NOMO-1 (cell line): ENCODE measurements around the gene PLCB1.
"Not testable (repeated sequence)": the region's sequence is repeated elsewhere in the genome, so short reads cannot be mapped to it uniquely, and the experiment has no call there.

ENCODE experiments used
- DNase-seq, 2 experiments: peaks; one replicate each; lab custom pipeline; 2025; ENCODE audit not compliant: unreplicated experiment in 2 of 2; lab: John Stamatoyannopoulos, UW

PLCB1 gene

DNA sequence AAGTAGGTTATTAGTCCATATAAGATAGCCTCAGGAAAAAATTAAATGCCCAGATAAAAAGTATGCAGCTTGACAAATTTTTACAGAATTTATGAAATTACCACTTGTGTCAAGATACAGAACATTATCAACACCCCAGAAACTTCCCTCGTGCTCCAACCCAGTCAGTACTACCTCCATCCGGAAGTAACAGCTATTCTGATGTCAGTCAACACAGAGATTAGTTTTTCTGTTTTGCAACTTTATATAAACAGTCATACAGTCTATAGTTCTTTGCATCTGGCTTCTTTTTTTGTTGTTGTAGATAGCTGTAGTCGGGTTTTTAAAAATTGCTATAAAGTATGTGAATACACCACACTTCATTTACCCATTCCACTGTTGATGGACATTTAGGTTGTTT is 721.1 kb downstream of the PLCB1 start:
- DNase-seq, result not testable (repeated sequence)

DNA sequence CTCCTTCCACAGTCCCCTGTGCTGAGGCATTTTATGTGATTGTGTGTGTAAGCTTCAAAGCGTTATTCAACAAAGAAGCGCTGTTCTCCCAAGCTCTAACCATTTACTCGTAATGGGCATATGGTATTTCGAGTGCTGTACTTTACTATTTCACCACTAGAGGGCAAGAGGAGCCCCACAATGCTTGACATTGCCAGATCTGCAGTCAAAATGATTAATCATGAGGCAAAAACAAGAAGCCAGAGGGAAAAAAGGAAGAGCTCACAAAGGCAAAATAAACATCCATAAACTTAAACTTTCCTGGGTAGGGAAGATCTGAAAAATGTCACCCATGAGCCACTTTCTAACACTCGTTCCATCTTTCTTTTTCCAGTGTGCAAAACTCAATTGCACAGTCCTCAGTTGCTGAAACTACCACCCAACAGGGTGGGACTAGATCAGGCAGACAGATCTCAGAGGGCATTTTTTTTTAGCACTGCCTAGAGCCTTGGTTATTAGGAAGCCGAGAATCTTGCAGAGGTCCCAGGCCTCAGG is 721.8 kb downstream of the PLCB1 start:
- peak; percentile 56 to 62 for DNase-seq

GRCh38 chr20:8854571-8854970 is 722.5 kb downstream of the PLCB1 start:
- no peak for DNase-seq

DNA sequence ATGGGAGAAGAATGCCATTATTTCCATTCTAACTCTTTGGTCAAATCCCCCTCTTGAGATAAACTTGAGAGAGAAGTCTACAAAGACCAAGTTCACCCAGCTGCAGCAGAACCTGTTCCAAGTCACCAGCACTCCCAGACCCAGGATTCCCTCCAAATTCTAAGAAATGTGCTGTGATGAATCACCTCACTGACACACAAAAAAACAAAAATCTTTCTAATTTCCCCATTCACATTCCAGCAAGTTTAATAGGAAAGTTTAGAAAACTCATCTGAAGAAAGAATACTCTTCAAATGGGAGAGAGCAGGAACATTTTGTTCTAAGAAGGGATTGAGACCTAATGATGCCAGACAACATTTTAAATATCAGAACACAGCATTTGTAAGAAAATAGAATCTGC is 723.2 kb downstream of the PLCB1 start:
- DNase-seq, result no peak

DNA sequence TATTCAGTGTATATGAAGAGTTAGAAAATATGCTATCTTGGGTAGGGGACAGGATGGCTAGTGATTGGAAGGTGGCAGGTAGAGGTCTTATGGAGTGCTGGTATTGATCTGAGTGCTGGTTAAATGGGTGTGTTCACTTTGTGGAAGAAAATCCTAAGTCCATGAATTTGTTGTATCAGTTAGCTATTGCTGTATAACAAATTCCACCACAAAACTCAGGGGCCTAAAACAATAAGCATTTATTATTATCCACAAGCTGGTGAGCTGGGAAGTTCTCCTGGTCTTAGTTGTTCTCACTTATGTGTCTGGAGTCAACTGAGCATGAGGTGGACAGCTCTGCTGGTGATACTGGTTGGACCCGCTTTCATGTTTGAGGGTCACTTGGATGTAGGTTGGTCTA is 724.6 kb downstream of the PLCB1 start:
- DNase-seq, result no peak

- no peak for DNase-seq
Observed at GRCh38 chr20:8858181-8858787, 726.2 kb downstream of the PLCB1 start.

DNA sequence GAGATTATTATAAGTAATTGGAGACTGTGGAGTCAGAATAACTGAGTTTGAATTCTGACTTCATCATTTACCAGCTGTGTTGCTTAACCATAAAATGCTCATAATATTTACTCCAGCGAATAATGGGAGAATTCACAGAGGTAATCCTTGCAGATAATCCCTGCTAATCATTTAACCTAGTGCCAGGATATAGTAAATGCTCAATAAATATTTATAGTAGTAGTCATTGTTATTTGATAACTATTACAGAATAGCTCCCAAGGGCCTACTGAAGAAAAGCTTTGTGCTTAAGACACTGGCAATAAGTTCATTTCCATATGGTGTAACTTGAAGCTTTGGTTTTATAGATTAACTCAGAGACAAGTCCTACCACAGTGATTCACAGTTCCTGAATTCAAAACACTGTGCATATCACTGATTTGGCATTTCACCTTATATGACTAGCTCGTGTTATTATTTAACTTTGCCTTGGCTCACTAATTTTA is 728.0 kb downstream of the PLCB1 start:
- no peak for DNase-seq

GRCh38 chr20:8862092-8862491 is 730.0 kb downstream of the PLCB1 start:
- DNase-seq, result no peak

DNA sequence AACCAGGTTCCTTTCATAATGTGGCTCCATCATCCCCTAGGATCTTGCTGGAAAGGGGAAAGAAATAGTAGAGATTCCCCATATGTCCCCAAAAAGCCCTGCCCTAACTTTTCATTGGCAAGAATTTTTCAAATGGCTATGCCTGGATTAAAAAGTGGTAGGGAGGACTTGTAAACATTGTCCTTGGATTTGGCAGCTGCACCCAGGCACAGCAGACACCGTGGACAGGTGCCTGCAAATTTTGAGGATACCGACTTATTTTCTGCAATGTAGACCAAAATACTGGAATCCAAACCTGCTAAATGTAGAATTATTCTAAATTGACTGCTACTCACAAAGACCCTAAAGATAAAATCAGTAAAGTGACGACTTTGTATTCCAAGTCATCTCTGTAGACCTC is 733.6 kb downstream of the PLCB1 start:
- no peak for DNase-seq

- DNase-seq, result no peak
Observed at GRCh38 chr20:8867038-8867740, 735.1 kb downstream of the PLCB1 start.

GRCh38 chr20:8870652-8871051 is 738.6 kb downstream of the PLCB1 start:
- no peak for DNase-seq

GRCh38 chr20:8874437-8874836 is 742.4 kb downstream of the PLCB1 start:
- DNase-seq, result no peak

GRCh38 chr20:8875586-8875985 is 743.5 kb downstream of the PLCB1 start:
- DNase-seq, result no peak

DNA sequence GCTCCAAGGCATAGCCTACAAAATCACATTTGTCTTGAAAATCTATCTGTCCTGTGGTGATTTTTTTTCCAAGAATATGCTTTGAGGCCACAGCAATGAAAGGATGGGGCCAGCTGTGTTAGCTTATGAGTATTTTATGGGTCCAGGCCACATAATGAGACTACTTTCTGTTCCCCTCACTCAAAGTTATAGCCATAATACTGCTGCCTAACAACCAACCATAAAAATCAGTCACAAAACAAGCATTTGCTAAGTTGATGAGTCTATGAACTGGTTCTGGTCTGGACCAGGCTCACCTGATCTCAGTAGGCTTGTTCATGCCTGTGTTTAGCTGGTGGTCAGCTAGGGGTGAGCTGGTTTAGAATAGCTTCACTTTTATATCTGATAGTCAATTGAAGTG is 744.3 kb downstream of the PLCB1 start:
- no peak for DNase-seq

DNA sequence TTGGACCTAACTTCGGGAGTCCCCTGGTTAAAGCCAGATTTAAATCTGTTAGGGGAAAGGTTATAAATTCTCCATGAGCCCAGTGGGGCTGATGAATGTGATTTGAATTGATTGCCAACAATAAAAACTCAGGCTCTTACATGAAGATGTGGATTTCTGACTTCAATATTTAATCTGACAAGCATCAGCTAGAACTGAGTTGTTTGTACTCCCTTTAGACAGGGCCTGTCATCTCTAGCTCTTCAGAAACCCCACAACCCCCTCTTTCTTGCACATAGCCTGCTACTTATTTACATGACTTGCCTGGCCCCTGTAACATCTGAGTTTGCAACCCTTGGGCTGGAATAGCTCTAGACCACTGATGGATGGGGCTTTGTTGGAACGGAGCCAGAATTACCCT is 745.2 kb downstream of the PLCB1 start:
- no peak for DNase-seq

DNA sequence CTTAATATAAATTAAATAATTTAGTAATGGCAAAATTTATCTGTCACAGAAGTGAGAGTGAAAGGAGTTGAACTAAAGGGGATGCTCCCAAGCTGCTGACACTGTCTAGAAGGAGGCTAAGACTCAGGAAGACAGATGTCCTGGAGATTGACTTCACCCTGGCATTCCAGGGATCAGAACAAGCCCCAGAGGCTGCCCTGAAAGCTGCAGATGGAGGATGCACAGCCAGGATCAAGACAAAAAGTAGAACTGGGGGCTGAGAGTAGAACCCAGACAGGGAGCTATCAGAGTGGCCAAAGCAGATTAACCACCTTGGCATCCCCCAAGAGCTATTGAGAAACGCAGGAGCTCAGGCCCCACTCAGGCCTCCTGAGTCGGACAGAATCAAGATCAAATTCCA is 747.6 kb downstream of the PLCB1 start:
- no peak for DNase-seq

DNA sequence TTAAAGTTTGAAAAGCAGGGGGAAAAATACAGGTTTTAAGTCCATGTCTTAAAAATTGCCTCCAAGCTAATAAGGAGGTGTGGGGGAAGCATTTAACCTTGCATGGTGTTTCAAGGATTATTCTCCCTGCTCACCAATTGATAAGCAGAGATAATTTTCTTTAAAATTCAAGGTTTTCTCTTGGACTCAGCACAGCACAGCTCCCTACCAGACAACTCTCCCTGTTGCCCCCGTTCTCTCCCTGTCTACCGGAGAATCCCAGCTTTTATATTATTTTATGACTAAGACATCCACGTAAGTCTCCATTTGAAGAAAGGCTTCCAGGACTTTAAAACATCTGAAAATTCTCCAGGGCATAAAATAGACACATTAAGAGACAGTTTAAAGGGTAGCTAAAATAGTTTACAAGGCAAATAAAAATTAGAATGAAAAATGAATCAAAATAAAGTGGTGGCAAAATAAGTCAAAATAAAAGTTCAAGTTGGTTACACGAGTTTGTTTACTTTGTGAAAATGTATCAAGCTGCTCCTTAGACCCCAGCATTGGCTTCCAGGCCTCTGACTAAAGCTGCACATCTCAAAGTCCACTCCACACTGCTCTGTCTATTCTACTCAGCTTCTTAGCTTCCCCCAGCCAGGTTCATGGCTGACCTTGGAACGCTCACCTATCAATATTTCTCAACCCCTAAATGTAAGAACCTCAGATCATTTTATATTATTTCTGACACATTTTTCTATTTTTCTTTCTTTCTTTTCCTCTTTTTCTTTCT is 748.2 kb downstream of the PLCB1 start:
- DNase-seq, result no peak

- no peak for DNase-seq
Observed at GRCh38 chr20:8891039-8891438, 759.0 kb downstream of the PLCB1 start.

DNA sequence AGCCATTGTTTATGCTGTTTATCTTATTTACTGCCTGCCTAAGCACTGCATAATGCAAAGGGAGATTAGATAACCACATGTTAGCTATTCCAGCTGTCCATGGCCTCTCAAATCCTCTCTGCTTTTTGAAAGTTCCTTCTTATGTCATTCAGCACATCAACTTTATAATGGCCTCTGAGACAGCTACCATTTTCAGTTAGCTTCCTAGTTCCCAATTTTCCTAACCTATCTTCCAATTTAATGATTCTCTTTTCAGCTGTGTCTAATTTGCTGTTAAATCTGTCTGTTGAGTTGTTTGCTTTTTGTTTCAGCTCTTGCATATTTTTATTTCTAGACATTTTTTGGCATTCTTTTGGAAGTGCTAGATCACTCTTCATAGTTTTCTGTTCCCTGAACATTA is 763.4 kb downstream of the PLCB1 start:
- no peak for DNase-seq

DNA sequence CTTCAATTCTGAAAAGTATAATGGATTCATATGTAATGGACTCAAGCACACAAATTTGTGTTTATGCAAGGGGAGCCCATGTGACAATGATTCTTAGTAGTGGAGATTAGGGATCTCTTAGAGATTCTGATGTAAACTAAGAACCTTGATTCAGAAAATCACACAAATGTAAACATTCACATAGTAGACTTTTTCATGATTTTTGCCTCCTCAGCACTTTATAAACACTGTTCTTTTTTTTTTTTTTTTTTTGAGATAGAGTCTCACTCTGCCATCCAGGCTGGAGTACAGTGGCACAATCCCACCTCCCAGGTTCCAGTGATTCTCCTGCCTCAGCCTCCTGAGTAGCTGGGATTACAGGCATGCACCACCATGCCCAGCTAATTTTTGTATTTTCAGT is 766.8 kb downstream of the PLCB1 start:
- no peak for DNase-seq

DNA sequence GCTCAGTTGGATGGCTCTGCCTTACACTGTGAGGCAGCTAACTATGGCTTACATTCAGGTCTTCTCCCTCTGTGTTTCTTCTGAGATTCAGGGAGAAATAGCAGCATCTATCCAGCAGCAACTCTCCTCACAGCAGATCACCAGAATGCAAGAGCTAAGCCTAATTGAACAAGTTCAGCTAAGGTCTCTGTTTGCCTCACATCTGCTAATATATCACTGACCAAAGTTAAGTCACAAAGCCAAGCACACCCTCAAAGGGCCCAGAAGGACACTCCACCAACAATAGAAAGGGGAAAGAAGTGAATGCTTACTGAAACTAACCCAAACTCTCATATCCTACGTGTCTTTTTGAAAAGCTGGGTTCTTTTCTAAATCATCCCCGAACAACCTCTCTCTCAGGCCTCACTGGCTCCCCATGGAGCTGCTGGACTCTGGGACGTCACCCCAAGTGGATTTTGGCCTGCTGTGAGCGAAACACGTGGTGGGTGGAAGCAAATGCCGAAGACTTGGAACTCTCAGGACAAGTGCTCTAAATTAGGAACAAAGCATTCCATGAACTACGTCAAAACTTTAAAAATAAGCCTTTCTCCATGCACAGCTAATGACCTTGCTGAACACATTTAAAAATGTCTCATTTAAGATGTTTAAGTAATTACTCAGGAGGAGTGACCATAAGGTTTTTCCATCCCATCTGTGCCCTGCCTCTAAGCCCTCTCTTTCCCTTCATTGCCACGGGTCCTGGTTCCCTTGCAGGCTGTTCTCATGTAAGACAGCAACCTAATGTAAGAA is 769.4 kb downstream of the PLCB1 start:
- DNase-seq, result no peak
